HG03342 (cell line): ENCODE results near the gene CCDC157.

ENCODE experiments used
- ATAC-seq: cut with Tn5 transposase; IDR thresholded peaks from one replicate; pipeline ENCODE4 v1.9.1; 2021; ENCODE audit warnings: mild to moderate bottlenecking, moderate library complexity; ENCODE audit not compliant: unreplicated experiment

The CCDC157 gene

GRCh38 chr22:30356449-30357235, at the start of gene CCDC157, which contains the start of gene SF3A1:
Gene CCDC157, plus strand, starts transcription at chr22:30357007. Its CDS starts 8,994 bp downstream, at chr22:30366001.
Gene SF3A1, minus strand, starts transcription at chr22:30356894. Its CDS starts 102 bp downstream, at chr22:30356792.
- ATAC-seq = peak; percentile 86

GRCh38 chr22:30307041-30307574, 49.7 kb upstream of the CCDC157 start:
- no peak for ATAC-seq

- ATAC-seq = no peak
These were observed 48.7 kb upstream of the CCDC157 start for GRCh38 chr22:30308093-30308492.

GRCh38 chr22:30308518-30309230, 48.1 kb upstream of the CCDC157 start:
- no peak for ATAC-seq

GRCh38 chr22:30309951-30310741, 46.7 kb upstream of the CCDC157 start:
- ATAC-seq = peak; percentile 39

GRCh38 chr22:30310881-30311771, 45.7 kb upstream of the CCDC157 start:
- ATAC-seq = no peak

- no peak for ATAC-seq
These were observed 44.8 kb upstream of the CCDC157 start for GRCh38 chr22:30312053-30312452.

- ATAC-seq = no peak
These were observed 43.1 kb upstream of the CCDC157 start for GRCh38 chr22:30313527-30314363.

GRCh38 chr22:30314915-30315314, 41.9 kb upstream of the CCDC157 start:
- ATAC-seq = no peak

GRCh38 chr22:30315962-30316576, 40.7 kb upstream of the CCDC157 start:
- ATAC-seq = no peak

GRCh38 chr22:30317778-30318177, 39.0 kb upstream of the CCDC157 start:
- ATAC-seq = no peak

GRCh38 chr22:30318799-30319419, 37.9 kb upstream of the CCDC157 start:
- ATAC-seq = no peak

GRCh38 chr22:30320021-30320556, 36.7 kb upstream of the CCDC157 start:
- ATAC-seq = no peak

GRCh38 chr22:30321461-30321860, 35.3 kb upstream of the CCDC157 start:
- ATAC-seq = no peak

- no peak for ATAC-seq
These were observed 33.6 kb upstream of the CCDC157 start for GRCh38 chr22:30323246-30323645.

GRCh38 chr22:30324014-30324730, 32.6 kb upstream of the CCDC157 start:
- ATAC-seq = no peak

- no peak for ATAC-seq
These were observed 31.6 kb upstream of the CCDC157 start for GRCh38 chr22:30325065-30325720.
